HFFc6 (cell line): ENCODE data around the gene PRKG1. TPM values are rescaled to one million over a fixed set of nuclear protein-coding genes. Genes with fewer than 3 reads are reported as not detected.

Source experiments
- DNase-seq: peaks from one replicate; pipeline ENCODE4 v3.0.0-alpha.2; 2018
- H3K27ac Mint-ChIP-seq: 2 replicates; pipeline ENCODE4 v1.8.0; 2020; ENCODE audit warnings: mild to moderate bottlenecking, mixed read lengths
- H3K27me3 Mint-ChIP-seq: 2 replicates; pipeline ENCODE4 v1.8.0; 2021; ENCODE audit warnings: mild to moderate bottlenecking, moderate library complexity, mixed read lengths; ENCODE audit not compliant: insufficient read depth
- H3K36me3 Mint-ChIP-seq: 2 replicates; pipeline ENCODE4 v1.8.0; 2021; ENCODE audit warnings: low read depth, mixed read lengths
- H3K4me1 Mint-ChIP-seq: 2 replicates; pipeline ENCODE4 v1.8.0; 2020; ENCODE audit warnings: low read depth, mixed read lengths
- H3K4me3 Mint-ChIP-seq: 2 replicates; pipeline ENCODE4 v1.8.0; 2020; ENCODE audit warnings: mild to moderate bottlenecking, moderate library complexity, mixed read lengths
- H3K9me3 Mint-ChIP-seq: 2 replicates; pipeline ENCODE4 v1.8.0; 2020; ENCODE audit warnings: mild to moderate bottlenecking, mixed read lengths
- total RNA-seq, 6 experiments: library from RNA; stranded (reverse); fragmentation: NEBNext Ultra II Directional; extraction: Animal tissue kit (Norgen Biotek cat#: 25700); gene quantifications; 2 replicates in 1 of 6; 3 replicates in 5 of 6; pipeline ENCODE4 v1.2.3, GENCODE V29; 2021
- TF ChIP-seq, protein P1 (sequence below): fragments of 200-600 bp; sonication (generic); IDR thresholded peaks from 2 replicates; pipeline ENCODE4 v1.5.0; 2021; ENCODE audit warnings: antibody characterized with exemption, mild to moderate bottlenecking

Gene PRKG1
- total RNA-seq, 6 experiments from 2014 or later = 9.3 to 10.1 (median 9.8) TPM

GRCh38 chr10:51312817-51313216, 238.5 kb downstream of the PRKG1 start:
- no peaks in the 10 kb centered on the region for H3K9me3 Mint-ChIP-seq
- no peak for DNase-seq
- no peaks in the 10 kb centered on the region for H3K36me3 Mint-ChIP-seq
- H3K27me3 Mint-ChIP-seq = no peaks in the 10 kb centered on the region
- peaks cover 21% of the 10 kb centered on the region for H3K4me1 Mint-ChIP-seq
- TF ChIP-seq, protein P1, sequence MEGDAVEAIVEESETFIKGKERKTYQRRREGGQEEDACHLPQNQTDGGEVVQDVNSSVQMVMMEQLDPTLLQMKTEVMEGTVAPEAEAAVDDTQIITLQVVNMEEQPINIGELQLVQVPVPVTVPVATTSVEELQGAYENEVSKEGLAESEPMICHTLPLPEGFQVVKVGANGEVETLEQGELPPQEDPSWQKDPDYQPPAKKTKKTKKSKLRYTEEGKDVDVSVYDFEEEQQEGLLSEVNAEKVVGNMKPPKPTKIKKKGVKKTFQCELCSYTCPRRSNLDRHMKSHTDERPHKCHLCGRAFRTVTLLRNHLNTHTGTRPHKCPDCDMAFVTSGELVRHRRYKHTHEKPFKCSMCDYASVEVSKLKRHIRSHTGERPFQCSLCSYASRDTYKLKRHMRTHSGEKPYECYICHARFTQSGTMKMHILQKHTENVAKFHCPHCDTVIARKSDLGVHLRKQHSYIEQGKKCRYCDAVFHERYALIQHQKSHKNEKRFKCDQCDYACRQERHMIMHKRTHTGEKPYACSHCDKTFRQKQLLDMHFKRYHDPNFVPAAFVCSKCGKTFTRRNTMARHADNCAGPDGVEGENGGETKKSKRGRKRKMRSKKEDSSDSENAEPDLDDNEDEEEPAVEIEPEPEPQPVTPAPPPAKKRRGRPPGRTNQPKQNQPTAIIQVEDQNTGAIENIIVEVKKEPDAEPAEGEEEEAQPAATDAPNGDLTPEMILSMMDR = no peak
- no peak overlapping the region for H3K4me3 Mint-ChIP-seq
- H3K27ac Mint-ChIP-seq = no peak overlapping the region

DNA sequence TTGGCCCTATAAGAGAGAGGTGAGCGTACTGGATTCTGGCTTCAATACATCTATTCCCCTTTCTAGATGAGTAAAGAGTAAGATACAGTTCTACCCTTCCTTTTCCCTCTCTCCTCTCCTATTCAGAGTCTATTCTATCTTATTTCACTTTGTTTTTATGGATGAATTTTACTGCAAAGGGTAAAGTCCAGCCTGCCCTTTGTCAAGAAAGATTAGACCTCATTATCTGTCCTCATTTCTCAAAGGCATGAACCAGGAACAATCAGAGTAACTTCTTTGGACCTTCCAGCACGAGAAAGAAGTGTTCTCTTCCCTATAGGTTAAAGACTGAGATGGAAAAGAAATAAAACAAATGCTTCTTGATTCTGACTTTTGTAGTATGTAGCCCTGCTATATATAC, 239.0 kb downstream of the PRKG1 start:
- H3K27me3 Mint-ChIP-seq = no peaks in the 10 kb centered on the region
- no peaks in the 10 kb centered on the region for H3K9me3 Mint-ChIP-seq
- no peak overlapping the region for H3K27ac Mint-ChIP-seq
- DNase-seq = no peak
- H3K36me3 Mint-ChIP-seq = no peaks in the 10 kb centered on the region
- TF ChIP-seq, protein P1 = no peak
- no peak overlapping the region for H3K4me3 Mint-ChIP-seq
- H3K4me1 Mint-ChIP-seq = peaks cover 21% of the 10 kb centered on the region

DNA sequence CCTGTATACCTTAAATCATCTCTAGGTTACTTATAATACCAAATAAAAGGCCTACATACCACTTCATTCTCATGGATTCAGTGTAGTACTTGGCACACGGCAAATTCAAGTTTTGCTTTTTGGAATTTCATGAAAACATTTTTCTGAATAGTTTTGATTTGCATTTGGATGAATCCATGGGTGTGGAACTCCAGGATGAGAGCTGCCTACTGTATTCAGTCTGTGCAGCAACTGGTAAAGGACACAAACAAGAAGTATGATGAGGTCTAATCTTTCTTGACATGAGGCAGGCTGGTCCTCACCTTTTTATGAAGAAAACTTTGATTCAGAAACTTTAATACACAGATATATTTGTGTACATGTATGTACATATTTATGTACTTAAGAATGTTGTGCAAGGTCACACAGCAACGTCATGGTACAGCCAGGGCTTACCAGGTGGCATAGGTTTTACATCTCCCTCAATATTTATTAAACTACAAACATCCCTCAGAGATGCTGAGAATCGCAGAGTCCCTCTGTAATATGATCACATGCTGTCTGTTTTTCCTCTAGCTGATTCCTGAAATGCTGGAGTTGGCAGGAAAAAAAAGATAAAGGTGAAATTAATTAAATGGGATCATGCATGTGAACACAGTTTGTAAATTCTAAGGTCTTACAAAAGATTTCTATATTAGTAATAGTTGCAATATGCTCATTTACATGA, 239.6 kb downstream of the PRKG1 start:
- TF ChIP-seq, protein P1 = no peak
- Mint-ChIP-seq H3K27me3 (no peaks in the 10 kb centered on the region), H3K36me3 (no peaks in the 10 kb centered on the region), H3K4me1 (peaks cover 21% of the 10 kb centered on the region), H3K9me3 (no peaks in the 10 kb centered on the region), H3K4me3 (no peak overlapping the region), H3K27ac (no peak overlapping the region)
- DNase-seq = no peak

- TF ChIP-seq, protein P1 = no peak
- no peak for DNase-seq
- Mint-ChIP-seq H3K27me3 (no peaks in the 10 kb centered on the region), H3K4me3 (no peak overlapping the region), H3K27ac (no peak overlapping the region), H3K9me3 (no peaks in the 10 kb centered on the region), H3K36me3 (no peaks in the 10 kb centered on the region), H3K4me1 (peaks cover 21% of the 10 kb centered on the region)
Observed at GRCh38 chr10:51314481-51314880, 240.2 kb downstream of the PRKG1 start.

DNA sequence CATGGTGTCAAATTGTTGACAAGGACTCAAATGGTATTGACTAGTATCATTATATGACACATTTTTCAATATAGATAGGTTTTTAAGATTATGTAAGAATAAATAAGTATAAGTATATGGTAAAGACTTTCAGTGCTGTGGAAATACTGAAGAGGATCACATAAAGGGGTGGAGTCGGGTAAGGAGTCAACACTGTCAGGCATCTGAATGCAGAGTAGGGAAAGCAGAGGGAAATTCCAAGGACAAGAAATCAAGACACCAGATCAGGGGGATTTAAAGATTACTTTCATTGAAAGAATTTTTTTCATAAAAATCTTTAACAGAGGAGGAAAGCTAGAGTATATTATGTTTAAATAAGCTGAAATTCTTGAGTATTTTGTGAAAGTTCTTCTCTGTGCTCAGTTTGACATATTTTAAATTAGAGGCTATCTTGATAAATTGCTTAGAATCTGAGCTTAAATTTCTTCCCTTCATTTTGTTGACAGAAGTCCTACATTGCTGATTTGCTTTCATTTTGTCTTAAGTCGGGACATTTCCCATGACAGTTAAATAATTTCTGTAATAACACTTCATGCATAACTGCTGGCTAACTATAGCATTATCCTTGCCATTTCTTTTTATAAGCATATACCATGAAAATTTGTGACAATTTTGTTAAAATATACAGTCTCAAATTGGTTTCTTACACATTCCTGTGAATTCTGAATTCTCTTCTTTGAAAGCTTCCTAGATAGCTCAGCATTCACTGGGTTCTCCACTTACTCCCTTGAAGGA, 244.3 kb downstream of the PRKG1 start:
- Mint-ChIP-seq H3K36me3 (no peaks in the 10 kb centered on the region), H3K27ac (no peak overlapping the region), H3K4me1 (peaks cover 16% of the 10 kb centered on the region), H3K27me3 (peaks cover 4% of the 10 kb centered on the region; the same call in 1 of the 2 replicates), H3K4me3 (no peak overlapping the region), H3K9me3 (no peaks in the 10 kb centered on the region)
- TF ChIP-seq, protein P1 = no peak
- no peak for DNase-seq
